GM18505 (cell line): Measurements from ENCODE around the gene SPTA1.

Source experiments
- ATAC-seq: cut with Tn5 transposase; IDR thresholded peaks from one replicate; pipeline ENCODE4 v1.9.1; 2021; ENCODE audit not compliant: unreplicated experiment
- POLR2A ChIP-seq: IDR thresholded peaks from 4 replicates; pipeline ENCODE4 v1.6.1; 2011; ENCODE audit warnings: borderline replicate concordance; ENCODE audit not compliant: insufficient read depth, insufficient read length; ENCODE audit errors: extremely low read depth

Gene SPTA1

DNA sequence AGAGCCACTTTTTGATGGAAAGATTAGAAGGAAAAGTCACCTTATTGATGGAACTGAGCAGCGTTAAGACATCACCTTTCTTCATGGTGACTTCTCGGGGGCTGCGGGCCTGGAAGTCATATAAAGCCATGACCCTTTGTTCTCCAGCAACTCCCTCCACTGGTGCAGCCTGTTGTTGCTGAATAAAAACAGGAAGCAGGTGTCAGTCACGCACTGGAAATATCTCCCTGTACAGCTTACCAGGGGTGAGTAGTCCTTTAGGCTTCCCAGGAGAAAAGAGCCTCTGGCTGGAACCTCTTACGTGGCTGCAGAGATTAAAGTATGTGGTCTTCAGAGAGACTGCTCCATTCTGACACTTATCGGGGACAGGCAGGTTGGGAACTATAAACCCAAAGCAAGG is 31.9 kb downstream of the SPTA1 start:
- ATAC-seq: no peak
- TF ChIP-seq POLR2A: no peak

DNA sequence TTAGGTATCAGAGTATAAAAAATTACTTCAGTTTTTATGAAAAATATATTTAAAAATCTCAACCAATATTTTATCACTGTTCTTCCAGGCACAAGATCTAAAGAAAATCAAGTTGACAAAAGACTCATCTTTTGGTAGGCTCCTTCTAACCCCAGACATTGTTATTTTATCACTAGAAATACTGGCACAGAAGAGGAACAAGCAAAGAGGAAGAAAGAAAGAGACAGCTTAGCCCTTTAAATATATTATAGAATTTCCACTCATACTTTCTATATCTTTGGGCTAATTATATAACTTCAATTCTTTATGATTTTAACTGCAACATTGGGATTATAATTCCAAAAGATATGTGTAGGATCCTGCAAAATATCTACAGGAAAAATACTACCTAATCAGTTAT is 32.4 kb downstream of the SPTA1 start:
- TF ChIP-seq POLR2A: no peak
- ATAC-seq: no peak

DNA sequence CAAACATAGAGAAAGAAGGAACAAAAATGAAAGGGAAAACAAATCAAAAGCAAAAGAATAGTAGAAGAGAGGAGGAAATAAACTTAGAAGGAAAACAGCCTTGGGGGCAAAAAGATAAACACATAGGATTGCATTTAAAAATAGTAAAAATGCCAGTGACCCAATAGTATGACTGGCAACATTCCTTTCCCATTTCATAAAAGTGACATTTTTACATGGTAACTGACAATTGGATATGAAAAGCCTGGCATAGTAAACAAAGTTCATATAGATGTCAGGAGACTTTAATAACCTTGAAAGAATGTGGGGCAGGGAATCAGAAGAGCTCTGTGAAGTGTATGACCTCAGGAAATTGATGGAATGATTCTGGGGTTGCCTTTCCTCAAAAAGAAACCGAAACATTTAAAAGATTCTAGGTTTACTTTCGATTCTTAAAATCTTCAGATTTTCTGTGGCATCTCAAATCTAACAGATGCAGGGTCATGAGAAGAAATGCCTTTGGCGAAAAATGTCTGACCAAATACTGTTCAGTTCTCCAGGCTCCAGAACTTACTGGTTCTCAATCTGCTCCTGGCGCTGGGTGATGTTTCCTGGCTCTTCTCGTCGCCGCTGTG is 33.7 kb downstream of the SPTA1 start:
- ATAC-seq: no peak
- no peak for TF ChIP-seq POLR2A

DNA sequence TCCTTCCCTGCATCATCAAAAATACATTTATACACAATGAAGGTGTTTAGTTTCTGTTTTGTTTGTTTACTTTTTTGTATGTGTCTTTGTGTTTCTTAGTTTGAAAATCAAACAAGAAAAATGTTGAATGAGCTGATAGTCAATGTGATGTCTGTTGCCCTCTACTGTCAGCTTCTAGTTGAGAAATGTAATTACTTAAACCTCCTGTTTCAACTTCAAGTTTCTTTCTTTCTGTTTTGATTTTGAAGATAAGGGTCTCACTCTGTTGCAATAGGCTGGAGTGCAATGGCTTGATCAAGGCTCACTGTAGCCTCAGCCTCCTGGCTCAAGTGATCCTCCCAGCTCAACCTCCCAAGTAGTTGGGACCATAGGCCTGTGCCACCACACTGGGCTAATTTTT is 37.5 kb downstream of the SPTA1 start:
- no peak for ATAC-seq
- TF ChIP-seq POLR2A: no peak

DNA sequence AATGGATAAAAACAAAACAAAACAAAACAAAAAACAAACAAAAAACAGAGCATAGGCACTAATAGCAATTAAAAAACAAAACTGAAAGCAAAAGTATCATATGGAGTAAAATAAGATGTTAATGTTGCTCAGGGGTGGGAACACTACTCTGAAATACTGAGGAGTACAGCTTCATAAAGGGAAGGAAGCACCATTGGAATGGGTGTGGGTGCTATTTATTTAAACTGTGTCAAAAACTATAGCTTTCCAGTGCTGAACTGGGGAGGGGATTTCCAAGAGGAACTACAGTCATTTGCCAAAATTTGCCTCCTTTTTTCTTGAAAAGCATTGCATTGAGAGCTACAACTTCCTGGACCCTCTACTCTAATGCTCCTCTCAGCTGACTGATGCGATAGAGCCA is 40.0 kb downstream of the SPTA1 start:
- ATAC-seq: no peak
- no peak for TF ChIP-seq POLR2A

DNA sequence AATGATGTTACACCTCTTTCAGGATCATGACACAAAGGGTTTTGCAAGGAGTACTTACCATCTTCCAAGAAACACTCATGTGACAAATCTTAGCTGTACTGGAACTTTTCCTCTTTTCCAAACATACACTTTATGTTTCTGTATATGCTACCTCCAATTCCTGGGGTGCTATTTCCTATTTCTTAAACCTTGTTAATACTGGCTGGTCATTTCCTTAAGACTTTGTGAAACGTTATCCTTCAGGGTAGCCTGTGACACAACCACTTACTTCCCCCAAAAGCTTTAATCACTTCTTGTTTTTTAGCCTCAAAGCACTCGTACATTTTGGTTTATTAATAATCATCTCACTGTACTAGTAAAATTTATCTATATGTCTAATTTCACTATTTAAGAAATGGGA is 42.1 kb downstream of the SPTA1 start:
- no peak for ATAC-seq
- no peak for TF ChIP-seq POLR2A

DNA sequence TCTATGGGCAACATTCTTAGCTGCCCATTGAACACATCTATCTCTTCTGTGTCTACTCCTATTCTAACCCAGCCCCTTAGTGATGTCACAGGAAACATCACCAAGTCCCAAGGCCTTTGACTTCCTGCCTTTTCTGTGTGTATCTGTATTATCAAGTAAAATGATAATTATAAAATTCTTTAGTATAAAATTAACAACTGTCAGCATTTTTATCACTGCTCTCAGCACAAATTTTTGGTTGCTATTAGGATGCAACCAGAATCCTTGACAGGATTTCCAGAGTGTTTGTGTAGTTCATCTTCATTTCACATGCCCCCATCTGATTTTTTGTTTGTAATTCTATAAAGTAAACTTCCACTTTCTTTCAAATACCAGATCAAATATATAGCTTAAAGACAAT is 47.6 kb downstream of the SPTA1 start:
- no peak for TF ChIP-seq POLR2A
- no peak for ATAC-seq

DNA sequence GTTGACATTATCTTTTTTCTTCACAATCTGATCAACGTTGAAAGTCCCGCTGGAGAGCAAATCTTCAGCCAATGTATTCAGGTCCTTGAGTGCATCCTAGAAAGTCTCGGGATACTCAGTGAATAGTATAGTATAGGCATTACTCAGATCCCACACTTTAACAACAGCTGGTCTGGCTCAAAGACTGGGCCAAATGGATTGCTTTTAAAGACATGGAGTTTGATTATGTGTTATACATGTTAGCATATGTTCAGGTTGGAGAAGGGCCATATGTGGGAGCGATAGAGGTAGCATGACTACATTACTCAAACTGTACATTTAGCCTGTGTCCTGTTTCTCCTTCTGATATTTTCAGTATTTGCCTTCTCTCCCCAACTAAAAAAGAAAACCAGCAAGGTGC is 48.4 kb downstream of the SPTA1 start:
- TF ChIP-seq POLR2A: no peak
- no peak for ATAC-seq

DNA sequence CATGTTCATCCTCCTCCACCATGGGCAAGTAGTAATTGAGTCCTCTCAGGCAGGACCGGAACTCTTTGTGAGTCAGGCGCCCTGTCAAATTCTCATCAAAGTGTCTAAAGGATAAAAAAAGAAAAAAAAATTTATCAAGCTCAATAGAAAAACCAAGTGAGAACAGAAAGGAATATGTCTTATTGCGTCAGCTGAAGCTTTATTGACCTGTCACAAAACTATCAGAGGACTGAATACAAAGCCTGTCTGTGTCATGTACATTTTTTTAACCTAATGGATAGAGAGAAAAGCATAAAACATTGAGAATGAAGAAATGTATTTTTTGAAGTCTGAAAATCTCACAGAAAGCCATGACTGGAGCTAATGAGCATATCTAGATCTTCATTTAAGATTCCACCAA is 72.8 kb downstream of the SPTA1 start:
- ATAC-seq: no peak
- TF ChIP-seq POLR2A: no peak

DNA sequence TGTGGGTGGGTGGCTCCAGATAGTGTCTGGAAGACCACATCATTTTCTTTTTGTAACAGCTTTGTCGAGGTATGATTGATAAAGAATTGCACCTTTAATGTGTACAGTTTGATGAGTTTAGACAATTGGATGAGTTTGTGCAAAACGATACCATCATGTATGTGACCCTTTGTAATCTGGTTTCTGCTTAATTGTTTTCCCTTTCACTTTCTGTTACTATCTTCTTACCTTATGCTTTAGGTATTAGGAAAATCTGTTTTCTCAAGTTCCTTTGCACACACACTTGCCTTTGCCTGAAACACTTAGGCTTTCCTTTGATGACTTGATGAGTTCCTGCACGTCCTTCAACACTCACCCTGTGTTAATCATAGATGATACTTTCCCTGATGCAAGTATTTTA is 74.6 kb downstream of the SPTA1 start:
- no peak for TF ChIP-seq POLR2A
- no peak for ATAC-seq

DNA sequence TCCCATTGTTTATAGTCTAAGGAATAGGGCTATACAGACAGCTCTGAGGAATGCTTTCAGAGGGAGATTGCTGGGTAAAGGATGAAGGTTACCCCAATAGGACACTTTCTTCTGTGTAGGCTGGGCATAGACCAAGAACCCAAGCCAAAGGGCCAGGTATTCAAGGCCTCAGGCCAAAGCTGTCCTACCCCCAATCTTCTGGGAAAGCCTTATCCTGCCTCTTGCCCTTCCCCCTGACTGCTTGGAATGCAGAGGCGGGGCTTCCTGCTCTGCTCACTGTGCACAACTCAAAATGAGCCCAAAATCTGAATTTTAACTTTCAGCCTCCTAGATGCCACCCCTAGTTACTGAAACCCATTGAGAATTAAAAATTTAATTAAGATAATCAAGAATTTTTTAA is 79.2 kb downstream of the SPTA1 start:
- TF ChIP-seq POLR2A: no peak

DNA sequence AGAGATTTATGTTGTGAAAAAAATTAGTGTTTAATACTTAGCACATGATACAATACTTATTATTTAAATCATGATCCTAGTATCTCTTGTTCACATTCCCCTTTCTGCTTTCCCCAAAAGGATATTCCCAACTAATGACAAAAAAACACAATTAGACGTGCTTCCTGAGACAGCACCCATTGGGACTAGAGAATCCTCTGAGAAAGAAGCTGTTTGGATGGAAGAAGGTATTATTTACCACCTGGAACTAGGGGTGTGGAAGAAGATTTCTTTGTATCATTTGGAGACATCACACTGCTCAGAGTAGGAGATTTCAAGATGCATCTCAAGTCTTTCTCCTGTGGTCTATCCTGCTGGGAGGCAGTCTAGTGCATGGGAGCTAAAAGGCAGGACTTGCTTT is 81.5 kb downstream of the SPTA1 start, which contains the start of gene OR10Z1:
Gene OR10Z1 (plus strand): TSS at position 301 of the 400 bp plus-strand sequence. CDS start 1,171 bp downstream, outside the sequence.
- no peak for ATAC-seq
- TF ChIP-seq POLR2A: no peak

More for the DNA sequence above, 79.2 kb downstream of the SPTA1 start:
- no peak for ATAC-seq

DNA sequence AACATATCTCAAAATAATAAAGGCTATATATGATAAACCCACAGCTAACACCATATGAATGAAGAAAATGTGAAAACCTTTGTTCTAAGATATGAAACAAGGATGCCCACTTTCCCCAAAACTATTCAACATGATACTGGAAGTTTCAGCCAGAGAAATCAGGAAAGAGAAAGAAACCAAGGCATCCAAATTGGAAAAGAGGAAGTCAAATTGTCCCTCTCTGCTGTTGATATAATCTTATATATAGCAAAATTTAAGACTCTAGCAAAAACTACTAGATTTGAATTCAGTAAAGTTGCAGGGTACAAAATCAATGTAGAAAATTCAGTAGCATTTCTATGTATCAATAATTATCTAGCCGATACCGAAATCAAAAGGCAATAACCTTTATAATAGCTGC is 85.8 kb downstream of the SPTA1 start:
- no peak for ATAC-seq
- no peak for TF ChIP-seq POLR2A

DNA sequence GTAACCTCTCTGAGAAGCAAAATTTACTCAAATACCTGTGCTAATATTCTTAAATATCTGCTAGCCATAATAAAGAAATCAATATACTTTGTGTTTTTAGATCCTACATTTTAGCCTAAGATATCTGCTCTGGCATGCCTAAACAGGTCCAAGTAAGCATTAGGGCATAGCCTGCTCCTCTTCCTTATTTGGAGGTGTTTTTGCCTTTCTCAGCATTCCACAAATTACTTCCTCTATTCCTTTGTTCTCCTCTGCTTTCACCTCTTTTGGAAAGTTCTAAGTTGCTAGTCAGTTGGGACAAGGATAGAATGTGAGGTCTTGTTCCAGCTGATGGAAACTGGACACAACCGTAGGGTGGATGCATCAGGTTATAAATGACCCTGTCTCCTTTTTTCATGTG is 99.6 kb downstream of the SPTA1 start:
- no peak for ATAC-seq
- no peak for TF ChIP-seq POLR2A

DNA sequence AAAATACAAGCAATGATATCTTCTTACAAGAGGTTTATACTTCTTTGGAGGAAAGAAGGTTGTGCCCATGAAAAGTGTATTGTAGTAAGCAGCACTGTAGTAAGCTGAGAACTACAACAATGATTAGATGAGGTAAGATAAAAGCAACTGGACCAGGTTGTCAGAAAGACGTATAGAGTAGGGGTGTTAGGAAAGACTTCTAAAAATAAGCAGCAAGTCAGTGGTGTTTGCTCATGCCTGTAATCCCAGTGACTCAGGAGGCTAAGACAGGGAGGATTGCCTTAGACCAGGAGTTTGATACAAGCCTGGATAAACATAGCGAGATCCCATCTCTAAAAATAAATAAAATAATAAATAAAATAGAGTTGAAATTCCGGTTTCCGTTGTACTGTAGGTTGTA is 102.6 kb downstream of the SPTA1 start:
- no peak for ATAC-seq
- no peak for TF ChIP-seq POLR2A
